HG03066 (cell line): Measurements from ENCODE around the gene APP.

Experiments
- ATAC-seq: cut with Tn5 transposase; IDR thresholded peaks from one replicate; pipeline ENCODE4 v1.9.1; 2021; ENCODE audit warnings: low read depth; ENCODE audit not compliant: unreplicated experiment

Gene APP

GRCh38 chr21:25845729-25846256 lies 324.8 kb downstream of the APP start:
- ATAC-seq: no peak

- no peak for ATAC-seq
These were observed 327.6 kb downstream of the APP start for GRCh38 chr21:25842925-25843324.

- ATAC-seq: no peak
These were observed 331.8 kb downstream of the APP start for GRCh38 chr21:25838809-25839208.

- no peak for ATAC-seq
These were observed 332.9 kb downstream of the APP start for GRCh38 chr21:25837533-25838265.

GRCh38 chr21:25836396-25836795 lies 334.2 kb downstream of the APP start:
- ATAC-seq: no peak

GRCh38 chr21:25834381-25834780 lies 336.2 kb downstream of the APP start:
- no peak for ATAC-seq

- no peak for ATAC-seq
These were observed 339.1 kb downstream of the APP start for GRCh38 chr21:25831300-25831960.
